PFSK-1 (cell line): ENCODE measurements around the gene COG7.

Experiments used
- FOXP2 ChIP-seq: optimal IDR thresholded peaks from 2 replicates; pipeline ENCODE3; 2011; ENCODE audit warnings: borderline replicate concordance, control low read depth, inconsistent platforms; ENCODE audit not compliant: insufficient read depth; ENCODE audit errors: extremely low read length, extremely low read depth
- POLR2AphosphoS5 ChIP-seq: IDR thresholded peaks from 2 replicates; pipeline ENCODE4 v1.6.1; 2012; ENCODE audit warnings: low read depth, mild to moderate bottlenecking, control low read depth, low read length, moderate library complexity
- REST ChIP-seq, 2 experiments: IDR thresholded peaks; 2 replicates each; pipeline versions ENCODE4 v1.6.1 to v1.8.0; 2011 to 2012; ENCODE audit warnings: low read depth in 2 of 2, low read length in 2 of 2, control low read depth in 1 of 2, inconsistent platforms in 1 of 2, mild to moderate bottlenecking in 1 of 2, moderate library complexity in 1 of 2; ENCODE audit not compliant: insufficient read depth in 1 of 2
- SIN3A ChIP-seq: IDR thresholded peaks from 2 replicates; pipeline ENCODE4 v1.6.1; 2012; ENCODE audit warnings: mild to moderate bottlenecking, low read length, moderate library complexity, borderline replicate concordance; ENCODE audit not compliant: insufficient read depth
- TAF1 ChIP-seq: IDR thresholded peaks from 2 replicates; pipeline ENCODE4 v1.6.1; 2012; ENCODE audit warnings: low read length, control low read depth, borderline replicate concordance; ENCODE audit not compliant: insufficient read depth

DNA sequence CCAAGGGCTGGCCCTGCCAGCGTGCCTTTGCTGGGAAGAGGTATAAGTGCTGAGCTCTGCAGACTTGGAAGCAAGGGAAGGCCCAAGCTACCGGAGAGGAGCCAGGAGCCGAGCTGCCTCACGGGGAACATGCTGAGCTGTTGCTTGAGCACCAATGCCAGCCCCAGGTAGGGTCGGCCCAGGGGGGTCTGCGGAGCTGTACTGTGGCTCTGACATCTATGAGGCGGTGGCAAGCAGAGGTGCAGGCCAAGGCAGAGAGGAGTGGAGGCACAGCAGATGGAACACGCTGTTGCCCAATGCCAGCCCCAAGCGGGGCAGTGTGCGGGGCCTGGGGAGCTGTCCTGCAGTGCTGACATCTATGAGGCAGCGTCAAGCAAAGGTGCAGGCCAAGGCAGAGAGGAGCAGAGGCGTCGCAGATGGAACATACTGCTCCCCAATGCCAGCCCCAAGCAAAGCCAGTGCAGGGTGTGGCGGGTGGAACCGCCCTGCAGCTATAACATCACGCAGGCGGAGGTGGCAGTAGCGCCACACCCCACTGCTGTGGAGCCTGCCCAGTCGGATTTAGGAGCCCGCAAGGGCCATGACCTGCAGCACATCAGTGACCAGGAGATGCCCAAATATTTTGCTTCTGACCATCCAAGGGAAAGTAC is 47.3 kb upstream of the COG7 start:
- no peak for TF ChIP-seq REST (IDR thresholded peaks at IDR 0.05; ENCODE audit: insufficient read depth in 1 of 2, low read depth in 2 of 2, low read length in 2 of 2)
- TF ChIP-seq TAF1, result no peak
- TF ChIP-seq POLR2AphosphoS5, result no peak
- TF ChIP-seq SIN3A, result no peak
- TF ChIP-seq FOXP2, result no peak
